H54 (cell line): Measurements from ENCODE around the gene NDFIP2.
"Not testable (repeated sequence)": the region's sequence is repeated elsewhere in the genome, so short reads cannot be mapped to it uniquely, and the experiment has no call there.

Experiments used
- DNase-seq: peaks from one replicate; pipeline ENCODE4 v3.0.0; 2011; ENCODE audit warnings: low spot score, mixed read lengths; ENCODE audit not compliant: insufficient read length
- FAIRE-seq: peaks from 3 replicates; lab custom pipeline; 2011; peaks lifted over from hg19 to GRCh38; lab: Jason Lieb, UNC
- POLR2A ChIP-seq: IDR thresholded peaks from 2 replicates; pipeline ENCODE4 v1.6.1; 2011; ENCODE audit warnings: low read depth, mild to moderate bottlenecking, low read length

Gene NDFIP2

DNA sequence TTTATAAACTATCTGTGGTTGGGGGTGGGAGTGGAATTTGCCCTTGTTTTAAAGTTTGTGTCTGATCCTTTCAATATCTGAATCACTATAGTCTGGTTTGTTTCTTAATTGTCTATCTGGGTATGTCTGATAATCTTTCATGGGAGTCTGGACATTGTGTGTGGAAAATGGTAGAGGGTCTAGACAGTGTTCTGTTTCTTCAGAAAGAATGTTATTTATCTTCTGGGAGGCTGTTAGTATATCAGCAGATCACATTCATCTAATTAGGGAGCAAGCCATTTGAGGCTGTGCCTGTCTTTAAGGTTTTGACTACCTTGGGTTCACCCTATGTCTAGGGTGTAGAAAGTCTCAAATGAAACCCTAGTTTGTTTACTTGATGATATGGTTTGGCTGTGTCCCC is 110.5 kb downstream of the NDFIP2 start:
- no peak for TF ChIP-seq POLR2A
- DNase-seq (no peak), FAIRE-seq (no peak)

DNA sequence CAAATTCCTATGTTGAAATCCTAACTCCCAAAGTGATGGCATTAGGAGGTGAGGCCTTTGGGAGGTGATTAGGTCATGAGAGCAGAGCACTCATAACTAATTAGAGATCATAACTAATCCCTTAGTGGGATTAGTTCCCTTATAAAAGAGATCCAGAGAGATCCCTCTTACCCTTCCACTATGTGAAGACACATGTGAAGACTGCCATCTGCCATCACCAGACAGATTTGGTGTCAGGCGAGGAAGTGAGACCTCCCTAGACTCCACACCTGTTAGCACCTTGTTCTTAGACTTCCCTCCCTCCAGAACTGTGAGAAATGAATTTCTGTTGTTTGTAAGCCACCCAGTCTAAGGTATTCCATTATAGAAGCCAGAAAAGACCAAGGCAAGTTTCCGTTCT is 112.2 kb downstream of the NDFIP2 start:
- no peak for TF ChIP-seq POLR2A
- FAIRE-seq (no peak), DNase-seq (no peak)

DNA sequence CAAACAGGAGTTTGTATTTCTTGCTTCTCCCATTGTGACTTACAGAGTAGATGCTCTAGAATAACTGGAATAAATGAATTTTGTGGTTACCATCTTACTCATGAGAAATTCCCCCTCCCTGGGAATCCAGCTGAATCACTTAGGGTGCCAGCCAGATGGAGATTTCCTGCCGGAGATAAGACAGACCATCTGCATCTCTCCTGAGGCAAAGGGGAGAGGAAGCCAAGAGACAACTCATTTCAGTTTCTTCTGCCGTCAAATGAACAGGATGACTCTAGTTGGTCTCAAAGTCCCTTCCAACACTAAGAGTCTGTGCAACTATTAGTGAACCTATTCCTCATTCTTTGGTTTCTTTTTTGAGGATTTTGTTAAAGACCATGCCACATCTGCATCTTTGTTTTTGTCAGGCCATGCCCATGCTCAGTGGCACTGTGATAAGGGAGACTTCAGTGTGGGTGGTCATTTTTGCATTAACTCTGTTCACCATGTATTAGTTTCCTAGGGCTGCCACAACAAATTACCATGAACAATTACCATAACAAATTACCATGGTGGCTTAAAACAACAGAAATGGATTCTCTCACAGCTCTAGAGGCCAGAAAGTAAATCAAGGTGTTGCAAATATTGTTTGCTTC is 112.8 kb downstream of the NDFIP2 start:
- peak; percentile 97 for FAIRE-seq
- TF ChIP-seq POLR2A: no peak
- peak; percentile 44 for DNase-seq

DNA sequence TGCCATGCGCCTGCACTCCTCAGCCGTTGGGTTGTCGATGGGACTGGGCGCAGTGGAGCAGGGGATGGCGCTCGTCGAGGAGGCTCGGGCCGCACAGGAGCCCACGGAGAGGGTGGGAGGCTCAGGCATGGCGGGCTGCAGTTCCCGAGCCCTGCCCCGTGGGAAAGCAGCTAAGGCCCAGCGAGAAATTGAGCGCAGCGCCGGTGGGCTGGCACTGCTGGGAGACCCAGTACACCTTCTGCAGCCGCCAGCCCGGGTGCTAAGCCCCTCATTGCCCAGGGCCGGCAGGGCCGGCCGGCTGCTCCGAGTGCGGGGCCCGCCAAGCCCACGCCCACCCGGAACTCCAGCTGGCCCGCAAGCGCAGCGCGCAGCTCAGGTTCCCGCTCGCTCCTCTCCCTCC is 119.2 kb downstream of the NDFIP2 start:
- DNase-seq, FAIRE-seq: not testable (repeated sequence)

DNA sequence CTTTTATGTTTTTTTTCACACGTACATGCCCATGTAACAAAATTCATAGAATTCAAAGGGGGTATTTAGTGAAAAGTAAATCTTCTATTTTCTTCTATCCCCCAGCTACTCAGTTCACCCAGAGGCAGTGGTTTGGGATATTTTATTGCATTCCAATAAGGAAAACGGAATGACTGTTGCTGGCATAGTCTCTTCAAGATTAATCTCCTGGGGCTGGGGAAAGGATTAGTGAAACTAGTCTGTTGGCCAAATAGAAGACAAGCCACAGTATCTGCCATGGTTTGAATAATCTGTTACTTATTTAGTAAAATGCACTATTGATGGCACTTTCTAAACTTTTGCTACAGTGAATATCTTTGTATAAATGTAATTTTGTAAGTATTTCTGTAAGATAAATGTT is 122.0 kb downstream of the NDFIP2 start:
- no peak for TF ChIP-seq POLR2A
- FAIRE-seq (no peak), DNase-seq (no peak)

DNA sequence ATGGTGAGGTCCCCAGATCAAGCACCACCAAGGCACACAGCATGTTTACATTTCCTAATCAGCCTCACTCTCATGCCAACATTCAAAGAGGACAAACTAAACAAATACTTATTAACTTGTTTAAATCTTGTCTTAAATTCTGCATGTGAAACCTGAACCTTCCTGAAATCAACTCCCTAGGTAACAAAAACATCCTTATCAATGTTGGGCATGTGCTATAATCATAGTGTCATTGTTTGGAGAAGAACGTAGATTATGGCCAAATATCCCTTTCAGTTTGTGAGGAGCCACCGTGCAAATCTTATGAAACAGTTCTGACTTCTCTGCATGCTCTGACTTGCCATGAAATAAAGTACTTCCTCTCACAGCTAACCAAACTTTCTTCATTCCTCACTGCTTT is 123.8 kb downstream of the NDFIP2 start:
- TF ChIP-seq POLR2A: no peak
- DNase-seq: no peak
- no peak for FAIRE-seq
